Ectodermal cell (in vitro differentiated cells): ENCODE measurements around the gene SCYGR7.
"Not testable (repeated sequence)": the region's sequence is repeated elsewhere in the genome, so short reads cannot be mapped to it uniquely, and the experiment has no call there.

Experiments
- H3K27ac ChIP-seq: 2 replicates; pipeline ENCODE4 v1.7.0; 2013; ENCODE audit warnings: mild to moderate bottlenecking, low read depth, low read length; ENCODE audit not compliant: insufficient read depth, poor library complexity, severe bottlenecking
- H3K27me3 ChIP-seq: 2 replicates; pipeline ENCODE4 v1.7.0; 2013; ENCODE audit warnings: mild to moderate bottlenecking, low read length; ENCODE audit not compliant: insufficient read depth, control insufficient read depth, poor library complexity, severe bottlenecking
- H3K36me3 ChIP-seq: one replicate; pipeline ENCODE4 v1.7.0; 2013; ENCODE audit warnings: low read length; ENCODE audit not compliant: control insufficient read depth, insufficient read depth
- H3K4me1 ChIP-seq: one replicate; pipeline ENCODE4 v1.7.0; 2013; ENCODE audit warnings: low read length; ENCODE audit not compliant: control insufficient read depth, insufficient read depth
- H3K4me3 ChIP-seq: 2 replicates; pipeline ENCODE4 v1.7.0; 2013; ENCODE audit warnings: low read depth, low read length, control low read depth; ENCODE audit not compliant: insufficient read depth
- H3K9me3 ChIP-seq: 2 replicates; pipeline ENCODE4 v1.7.0; 2013; ENCODE audit warnings: mild to moderate bottlenecking, low read length, moderate library complexity; ENCODE audit not compliant: control insufficient read depth
- whole genome bisulfite sequencing, 2 experiments: methylation state at CpG; one replicate each; pipeline ENCODE4 v1.1.7; 2013; ENCODE audit warnings: missing lambda C conversion rate in 2 of 2; 5-methylcytosine and 5-hydroxymethylcytosine counted together

The SCYGR7 gene

GRCh38 chr2:227748079-227748478 is 19.9 kb downstream of the SCYGR7 start:
- H3K27me3 ChIP-seq, result no peaks in the 10 kb centered on the region
- no peak overlapping the region for H3K27ac ChIP-seq
- no peaks in the 10 kb centered on the region for H3K36me3 ChIP-seq
- no peaks in the 10 kb centered on the region for H3K4me1 ChIP-seq
- no peaks in the 10 kb centered on the region for H3K9me3 ChIP-seq
- H3K4me3 ChIP-seq, result no peak overlapping the region
- WGBS, 2 experiments, result 64% methylated on average over 6 of the region's 6 CpGs

GRCh38 chr2:227756261-227756660 is 28.1 kb downstream of the SCYGR7 start:
- H3K27me3 ChIP-seq, H3K27ac ChIP-seq, H3K4me3 ChIP-seq, H3K36me3 ChIP-seq, H3K4me1 ChIP-seq, H3K9me3 ChIP-seq: not testable (repeated sequence)
- WGBS, 2 experiments, result 59 to 72% methylated on average over 3 to 4 of the region's 4 CpGs

- 69 to 71% methylated on average over 13 of the region's 13 CpGs for WGBS, 2 experiments
These were observed 31.4 kb downstream of the SCYGR7 start for GRCh38 chr2:227759411-227760118.

GRCh38 chr2:227761740-227762476 is 33.8 kb downstream of the SCYGR7 start:
- Histone ChIP-seq H3K27ac (no peak overlapping the region), H3K36me3 (no peaks in the 10 kb centered on the region), H3K4me3 (no peak overlapping the region), H3K9me3 (no peaks in the 10 kb centered on the region), H3K4me1 (no peaks in the 10 kb centered on the region), H3K27me3 (no peaks in the 10 kb centered on the region)
- WGBS, 2 experiments, result 90 to 93% methylated on average over 3 to 6 of the region's 6 CpGs

More at GRCh38 chr2:227759411-227760118, 31.4 kb downstream of the SCYGR7 start:
- H3K27me3 ChIP-seq, result no peaks in the 10 kb centered on the region
- no peaks in the 10 kb centered on the region for H3K9me3 ChIP-seq
- no peaks in the 10 kb centered on the region for H3K4me1 ChIP-seq
- no peak overlapping the region for H3K4me3 ChIP-seq
- H3K27ac ChIP-seq, result no peak overlapping the region
- no peaks in the 10 kb centered on the region for H3K36me3 ChIP-seq

GRCh38 chr2:227765788-227766372 is 37.7 kb downstream of the SCYGR7 start:
- WGBS, 2 experiments, result 54 to 63% methylated on average over 4 of the region's 4 CpGs
- Histone ChIP-seq H3K4me1 (no peaks in the 10 kb centered on the region), H3K9me3 (no peaks in the 10 kb centered on the region), H3K27me3 (no peaks in the 10 kb centered on the region), H3K36me3 (no peaks in the 10 kb centered on the region), H3K4me3 (no peak overlapping the region), H3K27ac (no peak overlapping the region)

GRCh38 chr2:227766373-227766883 is 38.3 kb downstream of the SCYGR7 start:
- Histone ChIP-seq H3K4me1 (no peaks in the 10 kb centered on the region), H3K27me3 (no peaks in the 10 kb centered on the region), H3K9me3 (no peaks in the 10 kb centered on the region), H3K36me3 (no peaks in the 10 kb centered on the region), H3K27ac (no peak overlapping the region), H3K4me3 (no peak overlapping the region)
- 38 to 41% methylated on average over 11 of the region's 11 CpGs for WGBS, 2 experiments

- Histone ChIP-seq H3K4me3 (no peak overlapping the region), H3K4me1 (no peaks in the 10 kb centered on the region), H3K27me3 (no peaks in the 10 kb centered on the region), H3K36me3 (no peaks in the 10 kb centered on the region), H3K27ac (no peak overlapping the region), H3K9me3 (no peaks in the 10 kb centered on the region)
- WGBS, 2 experiments, result 94 to 95% methylated on average over 22 of the region's 22 CpGs
These were observed 39.7 kb downstream of the SCYGR7 start for GRCh38 chr2:227767830-227768229.

- Histone ChIP-seq H3K4me1 (no peaks in the 10 kb centered on the region), H3K27me3 (no peaks in the 10 kb centered on the region), H3K36me3 (no peaks in the 10 kb centered on the region), H3K27ac (no peak overlapping the region), H3K4me3 (no peak overlapping the region), H3K9me3 (no peaks in the 10 kb centered on the region)
- 70 to 86% methylated on average over 5 of the region's 5 CpGs for WGBS, 2 experiments
These were observed 44.1 kb downstream of the SCYGR7 start for GRCh38 chr2:227772197-227772661.

- no peak overlapping the region for H3K27ac ChIP-seq
- no peaks in the 10 kb centered on the region for H3K36me3 ChIP-seq
- 79 to 89% methylated on average over 1 to 2 of the region's 2 CpGs for WGBS, 2 experiments
These were observed 44.8 kb downstream of the SCYGR7 start for GRCh38 chr2:227772932-227773331.

GRCh38 chr2:227774011-227774624 is 46.0 kb downstream of the SCYGR7 start:
- no peaks in the 10 kb centered on the region for H3K4me1 ChIP-seq
- H3K27me3 ChIP-seq, result no peaks in the 10 kb centered on the region
- H3K9me3 ChIP-seq, result no peaks in the 10 kb centered on the region
- H3K4me3 ChIP-seq, result no peak overlapping the region
- no peaks in the 10 kb centered on the region for H3K36me3 ChIP-seq
- 61 to 62% methylated on average over 13 to 15 of the region's 15 CpGs for WGBS, 2 experiments
- no peak overlapping the region for H3K27ac ChIP-seq

More at GRCh38 chr2:227772932-227773331, 44.8 kb downstream of the SCYGR7 start:
- H3K27me3 ChIP-seq, result no peaks in the 10 kb centered on the region
- H3K4me3 ChIP-seq, result no peak overlapping the region
- H3K4me1 ChIP-seq, result no peaks in the 10 kb centered on the region
- no peaks in the 10 kb centered on the region for H3K9me3 ChIP-seq
